Upper lobe of left lung (tissue), 6 donors: Measurements from ENCODE around the gene PPP2R2C. TPM values are rescaled to one million over a fixed set of nuclear protein-coding genes. Genes with fewer than 3 reads are reported as not detected.

Experiments
- ATAC-seq, 2 donors: fragments of 200-7000 bp; cut with Tn5 transposase; one replicate each; pipeline ENCODE4 v1.9.1; 2022; ENCODE audit warnings: mild to moderate bottlenecking in 2 of 2, moderate library complexity in 2 of 2; ENCODE audit not compliant: low FRiP score in 2 of 2
- DNase-seq, 2 donors: peaks; one replicate each; pipeline ENCODE4 v3.0.0-alpha.2; 2019 to 2020
- H3K27ac ChIP-seq, 4 donors: fragments of 200-600 bp; sonication (generic); one replicate each; pipeline ENCODE4 v1.5.1; 2016 to 2019
- H3K27me3 ChIP-seq, 4 donors: fragments of 200-600 bp; sonication (generic); one replicate each; pipeline ENCODE4 v1.5.1; 2017 to 2019
- H3K36me3 ChIP-seq, 4 donors: fragments of 200-600 bp; sonication (generic); one replicate each; pipeline ENCODE4 v1.5.1; 2016 to 2019
- H3K4me1 ChIP-seq, 4 donors: fragments of 200-600 bp; sonication (generic); one replicate each; pipeline ENCODE4 v1.5.1; 2018 to 2019
- H3K4me3 ChIP-seq, 4 donors: fragments of 200-600 bp; sonication (generic); one replicate each; pipeline ENCODE4 v1.5.1; 2017 to 2019; ENCODE audit warnings: mild to moderate bottlenecking in 2 of 4, moderate library complexity in 1 of 4
- H3K9me3 ChIP-seq, 4 donors: fragments of 200-600 bp; sonication (generic); one replicate each; pipeline ENCODE4 v1.5.1; 2018 to 2019
- CTCF ChIP-seq, 6 experiments: fragments of 450-650 bp in 4 of 6; fragments of 200-600 bp in 2 of 6; sonication (generic) in 2 of 6; IDR thresholded peaks; one replicate each; pipeline ENCODE4 v1.5.1; 2016 to 2019; ENCODE audit warnings: antibody characterized with exemption in 6 of 6
- EP300 ChIP-seq, 4 donors: sonication (generic); formaldehyde crosslinking; IDR thresholded peaks; one replicate each; pipeline ENCODE4 v1.5.1; 2017; ENCODE audit warnings: antibody characterized with exemption in 4 of 4, control low read depth in 2 of 4
- POLR2A ChIP-seq, 4 donors: fragments of 450-650 bp; IDR thresholded peaks; one replicate each; pipeline ENCODE4 v1.5.1; 2016 to 2017; ENCODE audit warnings: antibody characterized with exemption in 4 of 4, mild to moderate bottlenecking in 2 of 4
- POLR2AphosphoS5 ChIP-seq, 2 donors: sonication (generic); formaldehyde crosslinking; IDR thresholded peaks; one replicate each; pipeline ENCODE4 v1.5.1; 2017; ENCODE audit warnings: antibody characterized with exemption in 2 of 2
- WGBS, 2 donors: methylation state at CpG; one replicate each; pipeline ENCODE4 v1.1.5; 2017 to 2018; 5-methylcytosine and 5-hydroxymethylcytosine counted together
- total RNA-seq, 6 donors: library from RNA; depleted of rRNA in 4 of 6; stranded (reverse); fragments of >200 nt in 4 of 6; gene quantifications; one replicate each; pipeline versions ENCODE4 v1.1.0 to v1.2.1, GENCODE V29; 2016 to 2021
- donor health status: DM: no; HTN: no; CAD: no; lungs with moderate emphysema.
- donor health status: DM: no; HTN: yes; CAD: no; lungs with severe emphysema.

Gene PPP2R2C
- total RNA-seq, 6 donors from 2014 or later = 0.09 to 0.17 TPM; not detected in 4

- Histone ChIP-seq H3K4me1 (peaks cover 13 to 23% (median 16%) of the 10 kb centered on the region in 4 donors), H3K9me3 (no peaks in the 10 kb centered on the region), H3K4me3 (no peak overlapping the region), H3K27me3 (no peaks in the 10 kb centered on the region), H3K27ac (no peak overlapping the region), H3K36me3 (no peaks in the 10 kb centered on the region)
- 0 to 15% methylated on average over 11 to 19 of the region's 21 CpGs for WGBS, 2 donors
- DNase-seq (peak; percentile 79 to 95), ATAC-seq (peak; percentile 66 to 87)
- no peak for TF ChIP-seq POLR2AphosphoS5 (IDR thresholded peaks at IDR 0.05)
- no peak for TF ChIP-seq EP300 (IDR thresholded peaks at IDR 0.05)
- TF ChIP-seq CTCF (IDR thresholded peaks at IDR 0.05) = peak; percentile 96 to 98 (median 97)
- TF ChIP-seq POLR2A (IDR thresholded peaks at IDR 0.05) = no peak
Measured at GRCh38 chr4:6327220-6327917, 145.0 kb downstream of the PPP2R2C start.

GRCh38 chr4:6326312-6327060 is 145.9 kb downstream of the PPP2R2C start:
- 92% methylated on average over 16 to 28 of the region's 28 CpGs for WGBS, 2 donors
- Histone ChIP-seq H3K4me1 (peaks cover 13 to 23% (median 16%) of the 10 kb centered on the region in 4 donors), H3K4me3 (no peak overlapping the region), H3K27ac (peak overlapping the region in 3 of 4 donors; percentile 79 to 86 (median 82)), H3K36me3 (no peaks in the 10 kb centered on the region), H3K9me3 (no peaks in the 10 kb centered on the region), H3K27me3 (no peaks in the 10 kb centered on the region)
- TF ChIP-seq POLR2AphosphoS5 (IDR thresholded peaks at IDR 0.05) (no peak), EP300 (IDR thresholded peaks at IDR 0.05) (no peak)
- no peak for ATAC-seq
- DNase-seq = peak in 1 of 2 donors; percentile 74

GRCh38 chr4:6325788-6326290 is 146.6 kb downstream of the PPP2R2C start:
- Histone ChIP-seq H3K9me3 (no peaks in the 10 kb centered on the region), H3K36me3 (no peaks in the 10 kb centered on the region), H3K27me3 (no peaks in the 10 kb centered on the region), H3K27ac (peak overlapping the region; percentile 55 to 86 (median 80)), H3K4me3 (no peak overlapping the region), H3K4me1 (peaks cover 13 to 23% (median 16%) of the 10 kb centered on the region in 4 donors)
- no peak for TF ChIP-seq CTCF (IDR thresholded peaks at IDR 0.05)
- TF ChIP-seq POLR2A (IDR thresholded peaks at IDR 0.05) = no peak
- TF ChIP-seq POLR2AphosphoS5 (IDR thresholded peaks at IDR 0.05) = no peak
- TF ChIP-seq EP300 (IDR thresholded peaks at IDR 0.05) = no peak
- ATAC-seq = no peak
- 83 to 90% methylated on average over 11 to 14 of the region's 14 CpGs for WGBS, 2 donors
- DNase-seq = peak in 1 of 2 donors; percentile 42

- no peak for TF ChIP-seq POLR2A (IDR thresholded peaks at IDR 0.05)
- TF ChIP-seq CTCF (IDR thresholded peaks at IDR 0.05) = no peak
- TF ChIP-seq POLR2AphosphoS5 (IDR thresholded peaks at IDR 0.05) = no peak
- TF ChIP-seq EP300 (IDR thresholded peaks at IDR 0.05) = no peak
- Histone ChIP-seq H3K27me3 (no peaks in the 10 kb centered on the region), H3K4me3 (peak overlapping the region in 1 of 4 donors; percentile 10), H3K4me1 (peaks cover 13 to 23% (median 16%) of the 10 kb centered on the region in 4 donors), H3K27ac (peak overlapping the region; percentile 55 to 86 (median 80)), H3K9me3 (no peaks in the 10 kb centered on the region), H3K36me3 (no peaks in the 10 kb centered on the region)
- ATAC-seq (peak; percentile 30 to 81), DNase-seq (peak; percentile 58 to 84)
- 22 to 34% methylated on average over 9 to 22 of the region's 22 CpGs for WGBS, 2 donors
Measured at GRCh38 chr4:6324999-6325787, 147.2 kb downstream of the PPP2R2C start.
